Hepatocyte (in vitro differentiated cells): ENCODE measurements around the gene TRNP1. TPM values are rescaled to one million over a fixed set of nuclear protein-coding genes. Genes with fewer than 3 reads are reported as not detected.
A peak's percentile ranks its signal among the peaks of the same experiment; 100 is the strongest.

Source experiments
- DNase-seq: peaks from one replicate; pipeline ENCODE4 v3.0.0-alpha.2; 2016; ENCODE audit warnings: low spot score
- H2AFZ ChIP-seq: fragments of 200-600 bp; sonication (generic); 2 replicates; pipeline ENCODE4 v1.6.0; 2016; ENCODE audit warnings: antibody characterized with exemption, mild to moderate bottlenecking
- H3K27ac ChIP-seq: fragments of 200-600 bp; sonication (generic); 2 replicates; pipeline ENCODE4 v1.5.1; 2016; ENCODE audit warnings: mild to moderate bottlenecking
- H3K27me3 ChIP-seq: fragments of 200-600 bp; sonication (generic); 2 replicates; pipeline ENCODE4 v1.6.1; 2016
- H3K36me3 ChIP-seq: fragments of 200-600 bp; sonication (generic); replicated peaks from 2 replicates; pipeline ENCODE4 v1.5.1; 2016; ENCODE audit warnings: low read depth; ENCODE audit not compliant: insufficient read depth
- H3K4me1 ChIP-seq: fragments of 200-600 bp; sonication (generic); 2 replicates; pipeline ENCODE4 v1.5.1; 2016; ENCODE audit warnings: mild to moderate bottlenecking, moderate library complexity; ENCODE audit not compliant: insufficient read depth
- H3K4me2 ChIP-seq: fragments of 200-600 bp; sonication (generic); 2 replicates; pipeline ENCODE4 v1.6.0; 2016
- H3K4me3 ChIP-seq: fragments of 200-600 bp; sonication (generic); 2 replicates; pipeline ENCODE4 v1.5.1; 2016; ENCODE audit warnings: mild to moderate bottlenecking
- H3K79me2 ChIP-seq: fragments of 200-600 bp; sonication (generic); 2 replicates; pipeline ENCODE4 v1.6.0; 2017; ENCODE audit warnings: mild to moderate bottlenecking
- H3K9me2 ChIP-seq: fragments of 200-600 bp; sonication (generic); replicated peaks from 2 replicates; pipeline ENCODE4 v1.6.0; 2017; ENCODE audit warnings: mild to moderate bottlenecking; ENCODE audit not compliant: insufficient read depth
- H3K9me3 ChIP-seq: fragments of 200-600 bp; sonication (generic); 2 replicates; pipeline ENCODE4 v1.5.1; 2016; ENCODE audit warnings: low read depth, mild to moderate bottlenecking
- H4K20me1 ChIP-seq: fragments of 200-600 bp; sonication (generic); 2 replicates; pipeline ENCODE4 v1.6.0; 2016; ENCODE audit warnings: mild to moderate bottlenecking; ENCODE audit not compliant: insufficient read depth, poor library complexity, severe bottlenecking
- EZH2 ChIP-seq: fragments of 200-600 bp; sonication (generic); IDR thresholded peaks from 2 replicates; pipeline ENCODE4 v1.6.1; 2016; ENCODE audit warnings: antibody characterized with exemption, mild to moderate bottlenecking, borderline replicate concordance
- EZH2phosphoT487 ChIP-seq: fragments of 200-600 bp; sonication (generic); IDR thresholded peaks from one replicate; pipeline ENCODE4 v1.6.1; 2018; ENCODE audit warnings: antibody characterized with exemption, mild to moderate bottlenecking, low read depth, moderate library complexity; ENCODE audit not compliant: unreplicated experiment, severe bottlenecking
- WGBS: methylation state at CpG from one replicate; pipeline ENCODE4 v1.1.6; 2016; ENCODE audit warnings: low lambda C conversion rate; ENCODE audit errors: missing lambda C conversion rate; 5-methylcytosine and 5-hydroxymethylcytosine counted together
- polyA plus RNA-seq: library from polyadenylated mRNA; unstranded; fragments of >200 nt; fragmentation: Nextera tagmentation; extraction: Ambion mirVana; gene quantifications from 2 replicates; pipeline ENCODE4 v1.2.1, GENCODE V29; 2016
- total RNA-seq: library from RNA; depleted of rRNA; stranded (reverse); fragments of >200 nt; gene quantifications from 2 replicates; pipeline ENCODE4 v1.2.3, GENCODE V29; 2014
- TF ChIP-seq, protein P1 (sequence below): fragments of 200-600 bp; sonication (generic); IDR thresholded peaks from 2 replicates; pipeline ENCODE4 v1.5.1; 2016; ENCODE audit warnings: antibody characterized with exemption, mild to moderate bottlenecking; ENCODE audit not compliant: poor library complexity

TRNP1 gene
- total and polyA plus RNA-seq, 2 experiments from 2014 or later, result 67.4 to 137 TPM

DNA sequence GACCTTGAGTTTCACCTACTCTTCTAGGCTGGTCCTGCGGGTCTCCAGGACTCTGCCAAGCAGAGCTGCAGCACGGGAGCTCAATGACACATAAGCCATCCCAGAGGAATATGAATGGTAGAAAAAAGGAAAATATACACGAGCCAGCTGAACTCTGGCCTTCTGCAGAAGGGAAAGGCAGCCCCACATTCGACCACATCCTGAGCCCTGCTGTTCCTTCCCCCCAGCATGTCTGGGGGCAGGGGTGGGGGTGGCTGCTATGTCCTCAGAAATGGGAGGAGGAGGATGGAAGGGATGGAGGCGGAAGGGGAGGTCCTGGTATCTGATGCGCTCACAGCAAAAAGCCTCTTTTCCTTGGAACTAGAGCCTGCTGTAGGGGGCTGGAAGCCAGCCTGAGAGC, 21.1 kb upstream of the TRNP1 start:
- H3K36me3 ChIP-seq, result no peaks in the 10 kb centered on the region
- H2AFZ ChIP-seq, result no peak overlapping the region
- H4K20me1 ChIP-seq, result no peaks in the 10 kb centered on the region
- H3K27me3 ChIP-seq, result no peaks in the 10 kb centered on the region
- DNase-seq, result no peak
- H3K4me2 ChIP-seq, result no peak overlapping the region
- no peak overlapping the region for H3K27ac ChIP-seq
- H3K9me2 ChIP-seq, result no peaks in the 10 kb centered on the region
- TF ChIP-seq EZH2, result no peak
- no peak for TF ChIP-seq EZH2phosphoT487
- TF ChIP-seq, protein P1, sequence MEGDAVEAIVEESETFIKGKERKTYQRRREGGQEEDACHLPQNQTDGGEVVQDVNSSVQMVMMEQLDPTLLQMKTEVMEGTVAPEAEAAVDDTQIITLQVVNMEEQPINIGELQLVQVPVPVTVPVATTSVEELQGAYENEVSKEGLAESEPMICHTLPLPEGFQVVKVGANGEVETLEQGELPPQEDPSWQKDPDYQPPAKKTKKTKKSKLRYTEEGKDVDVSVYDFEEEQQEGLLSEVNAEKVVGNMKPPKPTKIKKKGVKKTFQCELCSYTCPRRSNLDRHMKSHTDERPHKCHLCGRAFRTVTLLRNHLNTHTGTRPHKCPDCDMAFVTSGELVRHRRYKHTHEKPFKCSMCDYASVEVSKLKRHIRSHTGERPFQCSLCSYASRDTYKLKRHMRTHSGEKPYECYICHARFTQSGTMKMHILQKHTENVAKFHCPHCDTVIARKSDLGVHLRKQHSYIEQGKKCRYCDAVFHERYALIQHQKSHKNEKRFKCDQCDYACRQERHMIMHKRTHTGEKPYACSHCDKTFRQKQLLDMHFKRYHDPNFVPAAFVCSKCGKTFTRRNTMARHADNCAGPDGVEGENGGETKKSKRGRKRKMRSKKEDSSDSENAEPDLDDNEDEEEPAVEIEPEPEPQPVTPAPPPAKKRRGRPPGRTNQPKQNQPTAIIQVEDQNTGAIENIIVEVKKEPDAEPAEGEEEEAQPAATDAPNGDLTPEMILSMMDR, result no peak
- WGBS, result 55% methylated on average over 6 of the region's 6 CpGs
- H3K79me2 ChIP-seq, result no peaks in the 10 kb centered on the region
- H3K4me1 ChIP-seq, result peaks cover 4% of the 10 kb centered on the region
- no peak overlapping the region for H3K4me3 ChIP-seq
- no peaks in the 10 kb centered on the region for H3K9me3 ChIP-seq

DNA sequence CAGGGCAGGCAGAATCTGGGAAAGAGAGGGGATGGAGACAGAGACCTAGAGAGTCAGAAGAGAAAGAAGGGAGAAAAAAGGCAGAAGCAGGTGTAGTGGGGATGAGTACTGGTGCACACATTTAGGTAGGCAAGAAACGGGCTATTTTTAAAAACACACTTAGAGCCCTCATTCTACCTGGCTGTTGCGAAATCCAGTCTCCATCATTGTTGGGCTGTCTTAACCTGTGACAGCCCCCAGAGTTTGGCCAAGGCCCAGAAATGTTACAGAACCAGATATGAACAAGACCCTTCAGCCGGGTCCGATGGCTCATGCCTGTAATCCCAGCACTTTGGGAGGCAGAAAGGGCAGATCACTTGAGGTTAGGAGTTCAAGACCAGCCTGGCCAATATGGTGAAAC, 20.7 kb upstream of the TRNP1 start:
- H3K4me3 ChIP-seq, result no peak overlapping the region
- DNase-seq, result no peak
- no peaks in the 10 kb centered on the region for H3K9me3 ChIP-seq
- H2AFZ ChIP-seq, result no peak overlapping the region
- H3K36me3 ChIP-seq, result no peaks in the 10 kb centered on the region
- H3K9me2 ChIP-seq, result no peaks in the 10 kb centered on the region
- WGBS, result 91% methylated on average over 4 of the region's 4 CpGs
- no peaks in the 10 kb centered on the region for H4K20me1 ChIP-seq
- no peak overlapping the region for H3K27ac ChIP-seq
- H3K4me1 ChIP-seq, result peaks cover 4% of the 10 kb centered on the region
- TF ChIP-seq EZH2phosphoT487, result no peak
- TF ChIP-seq EZH2, result no peak
- no peaks in the 10 kb centered on the region for H3K27me3 ChIP-seq
- H3K4me2 ChIP-seq, result no peak overlapping the region
- no peaks in the 10 kb centered on the region for H3K79me2 ChIP-seq

DNA sequence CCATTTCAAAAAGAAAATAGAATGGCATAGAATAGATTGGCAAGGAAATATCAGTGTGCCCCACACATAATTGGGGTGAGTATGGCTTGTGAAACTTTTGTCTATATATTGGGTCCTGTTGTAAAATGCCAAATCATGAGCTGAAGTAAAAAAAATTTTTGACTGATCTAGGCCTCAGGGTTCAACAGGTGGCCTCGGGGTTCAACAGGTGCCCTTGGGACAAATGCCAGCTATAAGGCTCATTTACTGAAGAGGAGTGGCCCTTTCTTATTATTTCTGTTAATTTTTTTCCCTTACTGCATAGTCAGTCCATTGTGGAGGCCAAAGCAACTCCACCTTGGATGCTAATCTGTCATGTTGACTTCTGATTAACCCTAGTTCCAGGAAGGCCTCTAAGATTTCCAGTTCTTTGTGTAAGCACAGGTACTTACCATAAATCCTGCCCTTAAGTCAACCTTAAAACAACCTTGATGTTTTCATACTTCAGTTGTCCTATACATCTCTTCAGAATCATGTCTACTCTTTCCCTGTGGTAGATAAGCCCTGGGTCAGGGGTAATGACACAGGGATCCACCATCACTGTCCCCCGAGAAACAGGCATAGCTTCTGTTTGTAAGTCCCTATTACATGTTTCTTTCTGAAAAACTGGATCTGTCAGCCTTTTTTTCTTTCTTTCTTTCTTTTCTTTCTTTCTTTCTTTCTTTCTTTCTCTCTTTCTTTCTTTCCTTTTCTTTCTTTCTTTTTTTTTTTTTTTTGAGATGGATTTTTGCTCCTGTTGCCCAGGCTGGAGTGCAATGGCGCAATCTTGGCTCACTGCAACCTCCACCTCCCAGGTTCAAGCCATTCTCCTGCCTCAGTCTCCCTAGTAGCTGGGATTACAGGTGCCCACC, 16.6 kb upstream of the TRNP1 start:
- TF ChIP-seq, protein P1, result no peak
- no peak for TF ChIP-seq EZH2
- no peak for TF ChIP-seq EZH2phosphoT487
- peaks cover 4% of the 10 kb centered on the region for H3K4me1 ChIP-seq
- no peak overlapping the region for H3K4me3 ChIP-seq
- H2AFZ ChIP-seq, result no peak overlapping the region
- no peaks in the 10 kb centered on the region for H3K79me2 ChIP-seq
- DNase-seq, result no peak
- H4K20me1 ChIP-seq, result no peaks in the 10 kb centered on the region
- H3K36me3 ChIP-seq, result no peaks in the 10 kb centered on the region
- no peaks in the 10 kb centered on the region for H3K27me3 ChIP-seq
- H3K9me3 ChIP-seq, result no peaks in the 10 kb centered on the region
- peak overlapping the region; percentile 60 for H3K27ac ChIP-seq
- H3K9me2 ChIP-seq, result no peaks in the 10 kb centered on the region
- H3K4me2 ChIP-seq, result no peak overlapping the region
- WGBS, result 66% methylated on average over 3 of the region's 3 CpGs

DNA sequence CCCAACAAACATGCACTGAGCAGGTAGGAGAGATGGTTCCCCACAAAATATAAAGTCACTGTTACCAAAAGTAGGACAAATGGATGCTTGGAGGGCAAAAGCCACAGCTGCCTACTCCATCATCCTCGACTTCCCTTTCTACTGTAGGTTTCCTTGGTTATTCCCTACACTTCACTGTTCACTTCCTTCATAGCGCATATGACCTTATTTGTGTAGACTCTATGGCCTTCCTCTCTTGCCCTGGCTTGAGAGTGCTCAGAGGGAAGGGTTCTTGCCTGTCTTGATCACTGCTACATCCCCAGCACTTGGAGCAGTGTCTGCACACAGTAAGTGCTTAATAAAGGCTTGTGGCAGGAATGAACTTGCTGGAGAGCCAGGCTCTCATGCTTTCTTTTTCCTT, 14.6 kb upstream of the TRNP1 start:
- H3K4me2 ChIP-seq, result no peak overlapping the region
- no peaks in the 10 kb centered on the region for H4K20me1 ChIP-seq
- no peaks in the 10 kb centered on the region for H3K9me2 ChIP-seq
- no peak for DNase-seq
- no peaks in the 10 kb centered on the region for H3K79me2 ChIP-seq
- H3K4me3 ChIP-seq, result no peak overlapping the region
- H3K27me3 ChIP-seq, result no peaks in the 10 kb centered on the region
- WGBS, result 91% methylated on average over 2 of the region's 2 CpGs
- TF ChIP-seq EZH2 (no peak), EZH2phosphoT487 (no peak)
- TF ChIP-seq, protein P1, result no peak
- H3K36me3 ChIP-seq, result no peaks in the 10 kb centered on the region
- no peak overlapping the region for H3K27ac ChIP-seq
- H3K9me3 ChIP-seq, result no peaks in the 10 kb centered on the region
- H3K4me1 ChIP-seq, result peaks cover 4% of the 10 kb centered on the region
- H2AFZ ChIP-seq, result no peak overlapping the region
